Urothelium cell line (cell line): ENCODE results near the gene RIPPLY3.
"Not testable (repeated sequence)": the region's sequence is repeated elsewhere in the genome, so short reads cannot be mapped to it uniquely, and the experiment has no call there.

Experiments used
- DNase-seq: peaks from one replicate; pipeline ENCODE4 v3.0.0; 2011; ENCODE audit warnings: low spot score, mixed read lengths
- FAIRE-seq: peaks from 2 replicates; lab custom pipeline; 2011; peaks lifted over from hg19 to GRCh38; lab: Jason Lieb, UNC

RIPPLY3 gene

GRCh38 chr21:36980280-36981048, 26.0 kb upstream of the RIPPLY3 start:
- DNase-seq: no peak
- FAIRE-seq: no peak

GRCh38 chr21:36981049-36981391, 25.5 kb upstream of the RIPPLY3 start:
- DNase-seq: no peak
- FAIRE-seq: no peak

- no peak for FAIRE-seq
- no peak for DNase-seq
These were observed 24.4 kb upstream of the RIPPLY3 start for GRCh38 chr21:36981977-36982700.

- no peak for FAIRE-seq
- DNase-seq: no peak
These were observed 20.5 kb upstream of the RIPPLY3 start for GRCh38 chr21:36985751-36986594.

GRCh38 chr21:36987845-36988244, 18.7 kb upstream of the RIPPLY3 start:
- FAIRE-seq: no peak
- no peak for DNase-seq

- DNase-seq (no peak), FAIRE-seq (no peak)
These were observed 18.0 kb upstream of the RIPPLY3 start for GRCh38 chr21:36988536-36988935.

- not testable (repeated sequence) for FAIRE-seq, DNase-seq
These were observed 17.3 kb upstream of the RIPPLY3 start for GRCh38 chr21:36989199-36989698.

- FAIRE-seq: no peak
These were observed 16.6 kb upstream of the RIPPLY3 start for GRCh38 chr21:36989699-36990507.

GRCh38 chr21:36990508-36991205, 15.8 kb upstream of the RIPPLY3 start:
- DNase-seq (no peak), FAIRE-seq (no peak)

More at GRCh38 chr21:36989699-36990507, 16.6 kb upstream of the RIPPLY3 start:
- peak; percentile 86 for DNase-seq

GRCh38 chr21:36992671-36993070, 13.8 kb upstream of the RIPPLY3 start:
- FAIRE-seq (no peak), DNase-seq (no peak)

- DNase-seq: no peak
- FAIRE-seq: no peak
These were observed 11.9 kb upstream of the RIPPLY3 start for GRCh38 chr21:36994501-36995158.

GRCh38 chr21:36995285-36995684, 11.2 kb upstream of the RIPPLY3 start:
- FAIRE-seq, DNase-seq: not testable (repeated sequence)

GRCh38 chr21:36999131-36999898, 7.2 kb upstream of the RIPPLY3 start:
- FAIRE-seq: no peak
- DNase-seq: no peak

GRCh38 chr21:37000381-37000780, 6.1 kb upstream of the RIPPLY3 start:
- no peak for FAIRE-seq
- DNase-seq: no peak

- DNase-seq (no peak), FAIRE-seq (no peak)
These were observed 5.1 kb upstream of the RIPPLY3 start for GRCh38 chr21:37001441-37001840.

- DNase-seq, FAIRE-seq: not testable (repeated sequence)
These were observed 3.7 kb upstream of the RIPPLY3 start for GRCh38 chr21:37002851-37003250.

GRCh38 chr21:37003917-37004316, 2.6 kb upstream of the RIPPLY3 start:
- not testable (repeated sequence) for DNase-seq, FAIRE-seq
